GM12874 (cell line): Measurements from ENCODE around the gene GZMA.

Experiments used
- TF ChIP-seq, protein P1 (sequence below): IDR thresholded peaks from 2 replicates; pipeline ENCODE4 v1.5.1; 2011; ENCODE audit warnings: low read depth, mild to moderate bottlenecking, control low read depth, low read length, moderate library complexity; ENCODE audit not compliant: insufficient read depth

GZMA gene

DNA sequence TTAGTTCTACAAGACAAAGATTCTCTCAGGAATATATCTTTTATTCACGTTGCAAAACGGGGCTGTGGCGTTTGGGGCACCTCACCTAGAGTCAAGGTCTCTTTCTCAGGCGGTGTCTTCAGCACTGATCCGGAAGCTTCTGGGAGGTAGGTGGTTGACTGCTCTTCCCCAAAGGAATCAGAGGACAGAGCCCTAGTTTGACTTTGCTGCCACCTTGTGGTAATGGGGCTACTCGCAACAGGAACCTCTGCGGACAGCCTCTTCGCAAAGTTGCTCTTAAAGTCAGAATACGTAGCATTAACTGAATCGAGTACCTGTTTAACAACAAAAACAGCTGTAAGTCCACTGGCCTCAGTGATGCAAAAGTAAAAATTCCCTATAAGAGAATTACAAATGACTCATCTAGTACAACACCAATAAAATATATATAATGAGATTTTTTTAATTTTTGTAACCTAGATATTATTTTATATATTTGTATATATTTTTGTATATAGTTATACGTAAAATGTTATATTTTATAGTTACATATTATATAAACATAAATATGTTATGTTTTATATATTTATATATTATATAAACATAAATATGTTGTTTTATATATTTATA, 44.2 kb downstream of the GZMA start:
- TF ChIP-seq, protein P1, sequence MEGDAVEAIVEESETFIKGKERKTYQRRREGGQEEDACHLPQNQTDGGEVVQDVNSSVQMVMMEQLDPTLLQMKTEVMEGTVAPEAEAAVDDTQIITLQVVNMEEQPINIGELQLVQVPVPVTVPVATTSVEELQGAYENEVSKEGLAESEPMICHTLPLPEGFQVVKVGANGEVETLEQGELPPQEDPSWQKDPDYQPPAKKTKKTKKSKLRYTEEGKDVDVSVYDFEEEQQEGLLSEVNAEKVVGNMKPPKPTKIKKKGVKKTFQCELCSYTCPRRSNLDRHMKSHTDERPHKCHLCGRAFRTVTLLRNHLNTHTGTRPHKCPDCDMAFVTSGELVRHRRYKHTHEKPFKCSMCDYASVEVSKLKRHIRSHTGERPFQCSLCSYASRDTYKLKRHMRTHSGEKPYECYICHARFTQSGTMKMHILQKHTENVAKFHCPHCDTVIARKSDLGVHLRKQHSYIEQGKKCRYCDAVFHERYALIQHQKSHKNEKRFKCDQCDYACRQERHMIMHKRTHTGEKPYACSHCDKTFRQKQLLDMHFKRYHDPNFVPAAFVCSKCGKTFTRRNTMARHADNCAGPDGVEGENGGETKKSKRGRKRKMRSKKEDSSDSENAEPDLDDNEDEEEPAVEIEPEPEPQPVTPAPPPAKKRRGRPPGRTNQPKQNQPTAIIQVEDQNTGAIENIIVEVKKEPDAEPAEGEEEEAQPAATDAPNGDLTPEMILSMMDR = peak; percentile 90

DNA sequence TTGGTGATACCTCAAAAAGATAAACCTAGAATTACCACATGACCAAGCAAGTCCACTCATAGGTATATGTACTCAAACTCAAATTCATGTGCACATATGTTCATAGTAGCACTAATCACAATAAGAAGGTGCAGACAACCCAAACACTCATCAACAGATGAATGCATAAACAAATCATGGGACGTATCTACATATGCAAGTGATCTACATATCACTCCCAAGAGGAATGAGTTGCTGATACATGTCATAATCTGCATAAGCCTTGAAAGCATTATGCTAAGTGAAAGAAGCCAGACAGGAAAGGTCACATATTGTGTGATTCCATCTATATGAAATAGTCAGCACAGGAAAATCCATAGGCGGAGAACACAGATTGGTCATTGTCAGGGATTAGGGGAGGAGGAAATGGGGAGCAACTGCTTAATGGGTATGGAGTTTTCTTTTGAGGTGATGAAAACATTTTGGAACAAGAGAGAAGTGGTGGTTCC, 46.9 kb downstream of the GZMA start:
- TF ChIP-seq, protein P1 = no peak

DNA sequence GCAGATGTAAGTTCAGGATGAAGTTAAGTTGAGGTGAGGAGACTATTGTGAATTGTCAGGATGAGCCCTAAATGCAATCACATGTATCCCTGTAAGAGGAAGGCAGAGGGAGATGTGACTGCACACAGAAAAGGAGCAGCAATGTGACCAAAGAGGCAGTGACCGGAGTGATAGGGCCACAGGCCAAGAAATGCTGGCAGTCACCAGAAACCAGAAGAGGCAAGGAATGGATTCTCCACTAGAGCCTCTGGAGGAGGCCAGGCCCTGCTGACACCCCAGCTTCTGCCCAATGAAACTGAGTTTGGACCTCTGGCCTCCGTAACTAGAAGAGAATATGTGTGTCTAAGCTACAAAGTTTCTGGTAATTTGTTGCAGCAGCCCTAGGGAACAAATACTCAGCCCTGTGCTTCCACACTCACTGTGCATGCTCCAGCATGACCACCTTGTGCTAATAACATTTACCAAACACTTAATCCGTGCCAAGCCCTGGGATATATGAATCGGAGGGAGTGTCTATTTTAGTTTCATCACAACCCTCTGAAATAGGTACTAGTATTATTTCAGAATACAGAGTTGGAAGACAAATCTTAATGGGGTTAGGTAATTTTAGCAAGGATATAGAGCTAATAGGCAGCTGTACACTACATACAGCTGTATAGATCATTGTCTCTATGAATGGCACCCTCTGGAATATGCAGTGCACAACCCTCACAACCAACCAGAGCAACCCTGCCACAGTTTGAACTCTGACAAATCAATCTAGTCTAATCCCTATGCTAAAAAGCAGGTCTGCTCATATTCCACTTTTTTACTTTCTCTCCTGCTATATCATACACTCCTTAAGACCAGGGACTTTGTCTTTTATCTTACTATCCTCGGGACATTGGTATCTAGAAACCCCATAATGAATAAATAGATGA, 49.7 kb downstream of the GZMA start:
- TF ChIP-seq, protein P1 = no peak

DNA sequence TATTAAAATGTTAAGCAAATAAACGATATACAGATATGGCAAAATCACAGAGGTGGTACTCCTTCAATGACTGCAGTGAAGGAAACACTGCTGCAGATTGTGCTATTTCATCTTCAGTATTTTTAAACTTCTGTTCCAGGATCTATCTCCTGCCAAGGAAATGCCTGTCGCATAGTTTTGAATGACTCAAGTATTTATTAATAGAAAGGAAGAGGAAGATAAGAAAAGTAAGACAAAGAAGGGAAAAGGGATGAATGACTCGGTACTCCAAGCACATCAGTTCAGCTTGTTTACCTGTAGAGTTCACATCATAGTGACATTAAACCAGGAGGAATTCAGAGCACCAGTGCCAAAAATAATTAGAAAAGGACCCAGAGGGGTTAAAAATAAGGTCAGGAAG, 52.4 kb downstream of the GZMA start:
- TF ChIP-seq, protein P1 = no peak
